HT1080 (cell line): ENCODE results near the gene NPY2R. TPM values are rescaled to one million over a fixed set of nuclear protein-coding genes. Genes with fewer than 3 reads are reported as not detected.

ENCODE experiments used
- DNase-seq: peaks from one replicate; pipeline ENCODE4 v3.0.0-alpha.2; 2015; ENCODE audit warnings: low read depth
- total RNA-seq: library from RNA; depleted of rRNA; stranded (reverse); fragments of >200 nt; shearing (Covaris generic); gene quantifications from 2 replicates; pipeline ENCODE4 v1.2.3, GENCODE V29; 2014; rRNA removed

Gene NPY2R
- total RNA-seq, 1 experiment from 2014 or later, result not detected

DNA sequence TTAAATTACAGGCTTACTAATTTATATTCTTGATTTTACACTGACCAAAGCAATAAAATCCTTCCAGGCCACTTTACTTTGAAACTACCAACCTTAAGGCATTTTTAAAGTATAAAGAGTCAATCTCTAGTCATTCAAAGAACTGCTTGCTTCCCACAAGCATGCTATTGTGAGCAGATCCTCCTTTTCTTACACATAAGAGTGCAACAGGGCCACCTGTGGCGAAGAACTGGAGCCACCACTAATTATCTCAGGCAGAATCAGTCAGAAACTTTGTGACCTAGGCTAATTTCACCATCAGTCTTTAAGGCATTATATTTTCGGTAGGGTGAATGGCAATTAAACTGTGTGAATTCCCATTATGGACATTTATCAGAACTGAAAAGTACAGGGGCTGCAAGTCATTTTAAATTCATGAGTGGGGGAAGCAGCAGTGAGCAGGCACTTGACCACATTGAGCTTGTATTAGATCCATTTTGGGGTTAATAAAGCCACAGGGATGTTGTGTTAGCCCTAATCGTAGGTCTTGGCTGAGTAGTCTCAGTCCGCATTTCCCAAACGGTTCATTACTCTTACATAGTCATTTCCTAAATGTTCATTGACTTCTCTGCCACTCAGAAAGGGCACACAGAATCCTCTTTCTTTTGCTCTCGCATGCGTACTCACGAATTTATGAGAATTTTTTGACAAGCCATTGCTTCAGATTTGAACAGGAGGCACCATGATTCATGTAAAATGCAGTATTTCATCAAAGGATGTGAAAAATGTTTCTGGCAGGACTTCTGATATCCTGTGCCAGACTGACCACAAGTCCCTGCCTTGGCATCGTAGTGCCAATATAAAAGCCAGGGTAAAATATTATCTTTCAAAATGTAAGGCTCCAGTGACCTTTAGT, 39.8 kb downstream of the NPY2R start:
- DNase-seq, result peak; percentile 26

DNA sequence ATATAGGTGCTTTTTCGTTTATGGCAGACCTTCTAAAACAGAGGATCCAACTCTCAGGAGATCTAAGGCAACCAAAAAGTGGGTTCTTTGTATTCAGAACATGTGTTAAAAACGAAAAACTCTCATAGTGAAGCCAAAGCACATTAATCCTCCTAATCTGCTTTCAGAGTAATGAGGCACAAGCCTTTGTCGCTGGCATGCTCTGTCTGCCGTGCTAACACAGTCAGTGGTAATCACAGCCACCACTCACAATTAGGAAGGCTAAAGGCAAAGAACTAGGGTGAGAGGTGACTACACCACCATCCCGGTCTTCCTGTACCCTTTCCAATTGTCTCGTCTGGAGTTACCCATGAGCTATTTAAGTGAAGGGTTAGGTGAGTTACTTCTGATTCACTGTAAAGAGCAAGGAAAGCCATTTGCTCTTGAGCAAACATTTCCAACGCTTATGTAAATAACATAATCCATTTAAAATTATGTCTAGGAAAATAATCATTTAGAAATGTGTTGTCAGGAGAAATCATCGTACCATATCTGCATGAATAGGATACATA, 40.7 kb downstream of the NPY2R start:
- no peak for DNase-seq

DNA sequence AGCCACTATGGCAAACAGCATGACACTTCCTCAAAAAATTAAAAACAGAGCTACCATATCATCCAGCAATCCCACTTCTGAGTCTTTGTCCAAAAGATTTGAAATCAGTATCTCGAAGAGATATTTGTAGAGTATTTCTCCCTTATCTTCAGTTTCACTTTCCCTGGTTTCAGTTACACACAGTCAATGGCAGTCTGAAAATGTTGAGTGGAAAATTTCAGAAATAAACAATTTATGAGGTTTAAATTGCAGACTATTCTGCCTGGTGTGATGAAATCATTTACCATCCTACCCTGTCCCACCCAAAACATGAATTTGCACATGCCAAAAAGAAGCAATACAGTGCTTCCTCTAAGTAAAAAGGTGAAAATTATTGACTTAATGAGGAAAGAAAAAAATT, 43.9 kb downstream of the NPY2R start:
- no peak for DNase-seq

- DNase-seq, result no peak
Observed at GRCh38 chr4:155263480-155263879, 55.0 kb downstream of the NPY2R start.

GRCh38 chr4:155265113-155265512, 56.7 kb downstream of the NPY2R start:
- no peak for DNase-seq

Other genes starting within 250 kb of the NPY2R start
- gene MAP9, start 168.3 kb downstream of the NPY2R start, total RNA-seq, result 5.4 and 5.7 TPM in 2 replicates